Activated B cell treated with CpG ODN at 0.5 μM for 24 hours (primary cell): ENCODE measurements around the gene EML1. TPM values are rescaled to one million over a fixed set of nuclear protein-coding genes. Genes with fewer than 3 reads are reported as not detected.

Source experiments
- ATAC-seq: fragments of 200-7000 bp; cut with Tn5 transposase; one replicate; pipeline ENCODE4 v1.10.0; 2021; ENCODE audit warnings: low read depth, mild to moderate bottlenecking, moderate library complexity
- CTCF ChIA-PET: fragments of 350-600 bp; sonication (Branson Sonifier 250); formaldehyde crosslinking; loops from one replicate; lab custom pipeline; 2021; ENCODE audit warnings: antibody characterized with exemption; lab: Charles Lee
- POLR2A ChIA-PET: fragments of 350-600 bp; sonication (Branson Sonifier 250); formaldehyde crosslinking; loops from one replicate; lab custom pipeline; 2021; ENCODE audit warnings: antibody characterized with exemption; lab: Charles Lee
- DNase-seq: peaks from one replicate; pipeline ENCODE4 v3.0.0; 2022
- H3K27ac Mint-ChIP-seq: one replicate; pipeline ENCODE4 v1.8.0; 2020; ENCODE audit warnings: mixed read lengths
- H3K27me3 Mint-ChIP-seq: one replicate; pipeline ENCODE4 v1.8.0; 2021; ENCODE audit warnings: mixed read lengths
- H3K36me3 Mint-ChIP-seq: one replicate; pipeline ENCODE4 v1.8.0; 2021; ENCODE audit warnings: low read depth, mixed read lengths
- H3K4me1 Mint-ChIP-seq: one replicate; pipeline ENCODE4 v1.8.0; 2021; ENCODE audit warnings: mixed read lengths
- H3K4me3 Mint-ChIP-seq: one replicate; pipeline ENCODE4 v1.8.0; 2020; ENCODE audit warnings: mild to moderate bottlenecking, mixed read lengths
- H3K9me3 Mint-ChIP-seq: one replicate; pipeline ENCODE4 v1.8.0; 2020; ENCODE audit warnings: mixed read lengths
- intact Hi-C: fragments of 100-400 bp; cut with micrococcal nuclease; formaldehyde crosslinking; loops from one replicate; pipeline ENCODE4 v1.15.1; 2024
- total RNA-seq: library from RNA; stranded (reverse); gene quantifications from 2 replicates; pipeline ENCODE4 v1.2.3, GENCODE V29; 2022
- TF ChIP-seq, protein P1 (sequence below): fragments of 200-600 bp; IDR thresholded peaks from one replicate; pipeline ENCODE4 v1.8.0; 2022; ENCODE audit warnings: antibody characterized with exemption, mild to moderate bottlenecking

The EML1 gene
- total RNA-seq, 1 donor from 2014 or later = not detected

DNA sequence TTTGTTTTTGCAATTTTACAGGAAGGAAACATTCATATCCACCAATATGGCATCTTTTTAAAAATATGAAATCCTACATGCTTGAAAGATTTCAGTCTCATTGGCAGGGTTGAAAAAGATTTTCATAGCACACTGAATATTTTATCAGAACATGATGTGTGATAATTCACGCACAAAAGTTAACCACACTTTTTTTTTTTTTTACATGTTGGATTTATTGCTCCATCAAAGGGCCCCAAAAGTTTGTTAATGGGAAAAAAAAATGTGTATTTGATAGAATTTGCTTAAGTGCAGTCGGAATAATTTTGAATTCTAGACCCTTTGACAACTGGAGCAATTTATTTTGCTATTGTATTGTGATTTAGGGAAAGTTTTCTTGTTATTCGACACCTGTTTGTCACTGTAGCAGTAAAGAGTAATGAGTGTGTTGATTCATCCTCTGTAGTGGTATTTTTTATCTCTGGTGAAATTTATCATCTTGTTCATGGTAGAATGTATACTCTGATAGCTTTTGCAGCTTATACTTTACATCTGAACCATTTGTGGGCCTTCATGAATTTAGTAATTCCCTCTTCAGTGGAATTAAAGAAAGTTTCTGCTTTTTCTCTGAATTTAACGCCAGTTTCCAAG is 1.1 kb downstream of the EML1 start:
- no peaks in the 10 kb centered on the region for H3K36me3 Mint-ChIP-seq
- H3K9me3 Mint-ChIP-seq = no peaks in the 10 kb centered on the region
- ATAC-seq (no peak), DNase-seq (no peak)
- TF ChIP-seq, protein P1, sequence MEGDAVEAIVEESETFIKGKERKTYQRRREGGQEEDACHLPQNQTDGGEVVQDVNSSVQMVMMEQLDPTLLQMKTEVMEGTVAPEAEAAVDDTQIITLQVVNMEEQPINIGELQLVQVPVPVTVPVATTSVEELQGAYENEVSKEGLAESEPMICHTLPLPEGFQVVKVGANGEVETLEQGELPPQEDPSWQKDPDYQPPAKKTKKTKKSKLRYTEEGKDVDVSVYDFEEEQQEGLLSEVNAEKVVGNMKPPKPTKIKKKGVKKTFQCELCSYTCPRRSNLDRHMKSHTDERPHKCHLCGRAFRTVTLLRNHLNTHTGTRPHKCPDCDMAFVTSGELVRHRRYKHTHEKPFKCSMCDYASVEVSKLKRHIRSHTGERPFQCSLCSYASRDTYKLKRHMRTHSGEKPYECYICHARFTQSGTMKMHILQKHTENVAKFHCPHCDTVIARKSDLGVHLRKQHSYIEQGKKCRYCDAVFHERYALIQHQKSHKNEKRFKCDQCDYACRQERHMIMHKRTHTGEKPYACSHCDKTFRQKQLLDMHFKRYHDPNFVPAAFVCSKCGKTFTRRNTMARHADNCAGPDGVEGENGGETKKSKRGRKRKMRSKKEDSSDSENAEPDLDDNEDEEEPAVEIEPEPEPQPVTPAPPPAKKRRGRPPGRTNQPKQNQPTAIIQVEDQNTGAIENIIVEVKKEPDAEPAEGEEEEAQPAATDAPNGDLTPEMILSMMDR = no peak
- peaks cover 59% of the 10 kb centered on the region for H3K27me3 Mint-ChIP-seq
- H3K27ac Mint-ChIP-seq = no peak overlapping the region
- peaks cover 6% of the 10 kb centered on the region for H3K4me1 Mint-ChIP-seq
- POLR2A ChIA-PET = no interaction called here
- intact Hi-C loops = no loop called here
- H3K4me3 Mint-ChIP-seq = peak overlapping the region; percentile 37
- CTCF ChIA-PET = no interaction called here

GRCh38 chr14:99795046-99795445 is 1.8 kb downstream of the EML1 start:
- Mint-ChIP-seq H3K27me3 (peaks cover 64% of the 10 kb centered on the region), H3K36me3 (no peaks in the 10 kb centered on the region), H3K4me1 (peaks cover 6% of the 10 kb centered on the region), H3K9me3 (no peaks in the 10 kb centered on the region), H3K4me3 (no peak overlapping the region), H3K27ac (no peak overlapping the region)
- TF ChIP-seq, protein P1 = no peak
- ATAC-seq (no peak), DNase-seq (no peak)
- CTCF ChIA-PET = no interaction called here
- intact Hi-C loops = no loop called here
- POLR2A ChIA-PET = no interaction called here

DNA sequence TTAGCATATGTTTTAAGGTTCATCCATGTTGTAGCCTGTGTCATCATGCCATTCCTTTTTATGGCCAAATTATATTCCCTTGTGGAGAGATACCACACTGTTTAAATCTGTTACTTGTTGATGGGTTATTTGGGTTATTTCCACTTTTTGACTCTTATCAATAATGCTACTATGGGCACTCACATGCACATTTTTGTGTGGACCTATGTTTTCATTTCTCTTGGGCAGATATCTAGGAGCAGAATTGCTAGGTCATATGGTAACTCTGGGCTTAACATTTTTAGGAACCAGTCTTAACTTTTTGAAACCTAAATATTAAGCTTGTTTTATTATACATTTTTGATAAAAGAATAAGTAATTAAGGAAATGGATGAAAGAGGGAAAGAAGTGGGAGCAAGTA is 4.0 kb downstream of the EML1 start:
- Mint-ChIP-seq H3K27me3 (peaks cover 64% of the 10 kb centered on the region), H3K9me3 (no peaks in the 10 kb centered on the region), H3K36me3 (no peaks in the 10 kb centered on the region), H3K4me3 (no peak overlapping the region), H3K4me1 (peaks cover 6% of the 10 kb centered on the region), H3K27ac (no peak overlapping the region)
- ATAC-seq (no peak), DNase-seq (no peak)
- ChIA-PET POLR2A (no interaction called here), CTCF (interaction anchor here (0.8 kb wide), 1 partner anchor 10 kb away, joined by 4 read pairs; no protein-coding TSS in a partner anchor)
- TF ChIP-seq, protein P1 = no peak
- intact Hi-C loops = no loop called here

DNA sequence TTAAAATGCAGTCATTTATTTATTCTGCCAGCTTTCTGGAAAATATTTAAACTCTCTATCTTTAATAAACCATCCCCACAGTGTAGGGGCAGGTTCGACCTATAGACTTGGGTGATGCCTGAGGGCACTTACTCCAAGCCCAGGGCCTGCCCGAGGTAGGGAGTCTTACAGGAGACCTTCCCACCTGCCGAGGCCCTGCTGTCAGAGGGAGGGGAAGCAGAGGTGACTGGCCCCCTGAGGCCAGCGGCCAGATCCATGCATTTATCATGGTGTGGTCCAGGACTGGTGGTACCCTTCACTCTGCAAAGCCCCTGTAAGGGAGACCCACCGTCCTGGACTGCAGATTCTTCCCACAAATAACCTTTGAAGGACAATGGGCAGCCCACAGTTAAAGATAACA is 7.6 kb downstream of the EML1 start:
- POLR2A ChIA-PET = no interaction called here
- CTCF ChIA-PET = no interaction called here
- Mint-ChIP-seq H3K27me3 (peaks cover 55% of the 10 kb centered on the region), H3K4me3 (no peak overlapping the region), H3K4me1 (no peaks in the 10 kb centered on the region), H3K36me3 (no peaks in the 10 kb centered on the region), H3K9me3 (no peaks in the 10 kb centered on the region), H3K27ac (no peak overlapping the region)
- TF ChIP-seq, protein P1 = no peak
- intact Hi-C loops = no loop called here
- ATAC-seq = no peak
- DNase-seq = no peak

GRCh38 chr14:99802301-99803105 is 9.3 kb downstream of the EML1 start:
- H3K9me3 Mint-ChIP-seq = no peaks in the 10 kb centered on the region
- no peak overlapping the region for H3K4me3 Mint-ChIP-seq
- ATAC-seq (no peak), DNase-seq (no peak)
- ChIA-PET CTCF (no interaction called here), POLR2A (no interaction called here)
- no peak overlapping the region for H3K27ac Mint-ChIP-seq
- no peaks in the 10 kb centered on the region for H3K36me3 Mint-ChIP-seq
- intact Hi-C loops = no loop called here
- TF ChIP-seq, protein P1 = no peak
- H3K4me1 Mint-ChIP-seq = no peaks in the 10 kb centered on the region
- H3K27me3 Mint-ChIP-seq = peaks cover 53% of the 10 kb centered on the region
